ENCODE data around the gene SLAMF8.

The SLAMF8 gene

DNA sequence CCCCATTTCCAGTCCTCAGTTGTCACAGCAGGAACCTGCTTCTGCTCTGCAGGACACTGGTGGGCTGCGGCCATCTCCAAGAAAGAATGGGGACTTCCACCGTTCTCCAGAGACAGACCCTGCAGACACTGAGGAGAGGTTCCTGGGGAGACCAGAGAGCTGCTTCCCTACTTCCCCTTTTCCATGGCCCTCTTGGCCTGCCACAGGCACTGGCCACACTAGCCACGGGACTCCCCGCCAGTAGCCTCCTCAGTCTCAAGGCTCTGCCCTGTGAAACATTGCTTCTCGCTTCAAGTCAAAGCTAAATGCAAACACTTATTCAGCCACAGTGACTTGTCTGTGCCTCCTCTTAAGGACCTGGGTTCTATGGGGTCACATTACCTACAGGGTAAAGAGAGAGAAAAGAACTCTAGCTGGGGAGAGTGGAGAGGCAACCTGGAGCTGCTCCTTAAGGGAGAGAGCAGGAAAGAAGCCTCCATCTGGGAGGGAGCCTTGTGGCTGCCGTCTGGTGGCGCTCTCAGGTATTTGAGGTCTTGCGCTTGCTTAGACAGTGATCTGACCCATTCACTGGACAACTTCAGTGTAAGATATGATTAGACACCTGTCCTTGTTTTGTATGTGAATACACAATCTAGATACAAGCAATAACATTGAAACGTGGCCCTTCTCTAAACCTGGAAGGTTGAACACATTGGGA, 5.4 kb upstream of the SLAMF8 start:
- no peak for DNase-seq (ENCODE audit: low spot score)

DNA sequence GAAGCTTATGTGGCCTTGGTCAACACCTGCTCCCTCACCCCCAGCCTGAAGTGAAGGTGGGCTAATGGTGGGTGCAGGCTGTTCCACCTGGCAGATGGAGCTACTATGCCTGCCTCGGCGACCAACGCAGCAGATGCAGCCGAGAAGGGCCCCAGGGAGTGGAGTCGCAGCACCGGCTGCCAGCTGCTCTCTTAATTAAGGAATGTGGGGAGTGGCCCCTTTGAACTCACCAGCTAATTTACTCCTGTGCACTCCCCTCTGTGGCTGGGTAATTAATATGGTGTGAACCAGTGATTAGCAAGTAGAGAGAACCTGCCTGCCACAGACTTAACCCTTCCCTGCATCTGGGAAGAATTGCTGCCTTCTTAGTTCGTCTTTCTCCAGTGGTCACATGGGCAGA, 3.3 kb upstream of the SLAMF8 start:
- DNase-seq (ENCODE audit: low spot score) = no peak

DNA sequence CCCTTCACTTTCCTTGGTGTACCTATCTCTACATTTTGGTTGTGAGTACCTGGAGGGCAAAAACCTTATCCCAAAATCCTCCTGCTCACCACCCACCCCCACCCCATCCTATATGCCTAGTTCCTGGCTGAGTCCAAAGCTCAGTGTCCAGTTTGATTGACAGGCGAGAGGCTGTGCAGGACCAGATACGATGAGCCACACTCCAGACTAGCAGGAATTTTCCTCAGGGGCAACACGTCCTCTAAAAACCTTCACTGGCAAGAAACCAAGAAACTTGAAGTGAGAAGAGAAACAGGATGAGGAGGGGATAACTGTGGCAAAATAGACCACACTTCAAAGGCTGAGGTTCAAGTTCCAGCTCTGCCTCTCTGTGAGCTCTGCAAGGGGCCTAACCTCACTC, 1.1 kb upstream of the SLAMF8 start:
- DNase-seq (ENCODE audit: low spot score) = no peak

DNA sequence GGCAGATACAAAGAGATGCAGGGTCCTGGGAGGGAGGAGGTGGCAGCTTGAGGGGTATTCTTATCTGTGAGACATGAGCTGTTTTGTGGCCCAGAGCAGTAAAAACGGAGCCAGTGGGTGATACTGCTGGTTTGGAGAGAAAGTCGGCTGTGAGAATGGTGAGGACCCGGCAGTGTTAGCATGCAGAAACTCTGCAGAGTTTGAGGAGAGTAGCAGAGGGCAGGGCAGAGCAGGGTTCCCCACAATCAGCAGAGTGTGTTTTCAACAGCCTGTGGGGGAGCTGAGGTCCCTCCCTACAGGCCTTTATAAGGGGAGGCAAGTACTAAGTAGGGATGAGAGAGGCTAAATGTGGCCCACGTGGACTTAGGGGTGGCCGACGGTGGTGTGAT, 423 bp downstream of the SLAMF8 start:
- DNase-seq (ENCODE audit: low spot score) = no peak

DNA sequence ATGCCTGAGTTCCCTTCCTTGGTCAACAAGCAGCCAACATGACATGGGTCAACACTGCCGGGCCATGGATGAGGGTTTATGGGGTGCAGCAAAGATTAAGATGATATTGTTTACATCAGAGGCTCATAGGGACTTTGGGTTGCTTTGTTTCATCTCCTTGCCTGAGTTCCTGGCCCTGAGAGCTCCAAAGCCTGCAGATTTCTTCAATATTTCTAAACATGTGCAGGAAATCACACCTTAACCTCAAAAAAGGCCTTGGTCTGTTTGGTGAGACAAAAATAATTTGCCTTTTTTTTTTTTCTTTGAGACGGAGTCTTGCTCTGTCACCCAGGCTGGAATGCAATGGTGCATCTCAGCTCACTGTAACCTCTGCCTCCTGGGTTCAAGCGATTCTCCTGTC, 876 bp downstream of the SLAMF8 start:
- DNase-seq (ENCODE audit: low spot score) = no peak

DNA sequence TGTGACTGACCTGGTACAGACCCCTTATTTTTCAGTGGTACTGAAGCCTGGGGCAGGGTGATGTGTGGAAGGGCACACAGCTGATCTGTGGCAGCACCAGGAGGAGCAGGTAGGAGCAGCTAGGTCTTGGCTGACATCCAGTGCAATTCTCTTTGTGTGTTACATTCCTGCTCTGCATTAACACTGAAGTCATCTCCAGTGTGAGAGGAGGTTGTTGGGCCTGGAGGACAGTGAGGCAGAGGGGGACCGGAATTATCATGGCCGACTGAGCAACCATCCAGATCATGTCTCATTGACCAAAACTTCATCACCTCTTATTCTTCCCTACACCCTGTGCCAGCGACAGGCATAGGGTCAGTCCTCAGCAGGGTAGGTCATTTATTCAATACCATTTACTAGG, 1.5 kb downstream of the SLAMF8 start:
- no peak for DNase-seq (ENCODE audit: low spot score)

DNA sequence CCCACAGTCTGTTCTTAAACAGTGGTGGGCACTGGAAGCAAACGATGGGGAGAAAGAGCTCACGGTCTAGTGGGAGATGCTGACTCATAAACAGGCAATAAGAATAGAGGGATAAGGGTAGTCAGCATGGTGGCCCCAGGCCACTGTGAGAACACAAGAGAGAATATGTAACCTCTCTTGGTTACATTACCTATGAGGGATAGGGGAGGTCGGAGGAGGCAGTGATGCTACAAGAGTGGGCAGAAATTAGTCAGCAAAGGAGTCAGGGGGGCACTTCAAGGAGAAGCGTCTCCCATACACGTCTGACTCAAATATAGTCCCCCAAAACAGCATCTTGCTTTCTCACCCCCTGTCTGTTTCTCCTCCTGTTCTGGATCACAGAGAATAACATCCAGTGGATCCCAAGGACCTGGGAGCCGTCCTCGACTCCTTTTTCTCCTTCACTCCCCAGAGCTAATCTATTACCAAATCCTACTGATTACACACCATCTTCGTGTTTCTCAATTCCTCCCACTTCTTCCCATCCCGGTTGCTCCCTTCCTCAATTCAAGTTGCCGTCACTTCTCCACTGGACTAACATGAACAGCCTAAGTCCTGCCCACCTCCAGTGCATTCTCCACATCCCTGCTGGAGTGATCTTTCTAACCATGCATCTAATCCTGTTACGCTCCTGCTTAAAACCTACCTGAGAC, 2.1 kb downstream of the SLAMF8 start:
- DNase-seq (ENCODE audit: low spot score) = no peak

DNA sequence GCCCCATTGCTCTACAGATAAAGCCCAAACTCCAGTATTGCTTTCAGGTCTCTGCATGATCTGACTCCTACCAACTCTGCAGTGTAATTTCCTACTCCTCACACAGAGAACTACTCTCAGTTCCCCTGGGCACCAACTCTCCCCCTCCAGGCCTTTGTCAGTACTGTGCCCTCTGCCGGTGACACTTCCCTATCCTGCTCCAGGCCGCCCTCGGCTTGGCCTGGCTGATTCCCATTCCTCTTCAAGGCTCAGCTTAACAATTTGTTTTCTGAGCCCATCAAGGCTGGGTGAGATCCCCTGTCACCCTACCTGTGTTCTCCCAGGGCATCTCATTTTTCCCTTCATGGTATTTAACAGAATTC, 2.6 kb downstream of the SLAMF8 start:
- DNase-seq (ENCODE audit: low spot score) = no peak

DNA sequence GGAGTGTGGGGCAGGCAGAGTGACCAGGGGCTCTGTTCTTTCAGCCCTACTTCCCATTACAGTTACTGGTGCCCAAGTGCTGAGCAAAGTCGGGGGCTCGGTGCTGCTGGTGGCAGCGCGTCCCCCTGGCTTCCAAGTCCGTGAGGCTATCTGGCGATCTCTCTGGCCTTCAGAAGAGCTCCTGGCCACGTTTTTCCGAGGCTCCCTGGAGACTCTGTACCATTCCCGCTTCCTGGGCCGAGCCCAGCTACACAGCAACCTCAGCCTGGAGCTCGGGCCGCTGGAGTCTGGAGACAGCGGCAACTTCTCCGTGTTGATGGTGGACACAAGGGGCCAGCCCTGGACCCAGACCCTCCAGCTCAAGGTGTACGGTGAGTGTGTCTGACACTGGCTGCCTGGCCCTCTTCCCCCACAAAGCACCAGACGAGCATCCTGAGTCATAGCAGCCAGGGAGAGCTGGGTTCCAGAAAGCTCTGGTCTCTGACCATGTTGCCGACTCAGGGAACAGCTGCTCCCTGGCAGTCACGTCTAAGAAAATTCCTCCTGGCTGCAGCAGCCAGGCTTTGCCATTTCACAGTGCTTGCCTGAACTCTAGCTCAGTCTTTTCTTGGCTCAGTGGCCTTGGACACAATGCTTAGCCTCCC, 3.3 kb downstream of the SLAMF8 start:
- DNase-seq (ENCODE audit: low spot score) = no peak

DNA sequence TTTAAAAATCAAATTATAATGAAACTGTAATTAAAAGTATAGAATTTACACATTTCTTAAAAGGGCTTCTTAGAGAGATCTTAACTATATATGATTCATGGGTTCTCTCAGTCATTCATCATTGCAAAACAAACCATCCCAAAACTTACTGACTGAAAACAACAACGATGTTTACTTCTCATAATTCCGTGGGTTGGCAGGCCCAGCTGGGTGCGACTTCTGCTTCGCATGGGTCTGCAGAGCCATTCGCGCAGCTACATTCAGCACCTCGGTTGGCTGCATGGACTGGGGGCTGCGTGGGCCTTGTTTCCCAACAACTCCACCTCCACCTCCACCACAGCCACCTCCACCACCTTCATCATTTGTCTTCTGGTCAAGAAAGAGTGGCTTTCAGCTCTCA, 4.0 kb downstream of the SLAMF8 start:
- no peak for DNase-seq (ENCODE audit: low spot score)

DNA sequence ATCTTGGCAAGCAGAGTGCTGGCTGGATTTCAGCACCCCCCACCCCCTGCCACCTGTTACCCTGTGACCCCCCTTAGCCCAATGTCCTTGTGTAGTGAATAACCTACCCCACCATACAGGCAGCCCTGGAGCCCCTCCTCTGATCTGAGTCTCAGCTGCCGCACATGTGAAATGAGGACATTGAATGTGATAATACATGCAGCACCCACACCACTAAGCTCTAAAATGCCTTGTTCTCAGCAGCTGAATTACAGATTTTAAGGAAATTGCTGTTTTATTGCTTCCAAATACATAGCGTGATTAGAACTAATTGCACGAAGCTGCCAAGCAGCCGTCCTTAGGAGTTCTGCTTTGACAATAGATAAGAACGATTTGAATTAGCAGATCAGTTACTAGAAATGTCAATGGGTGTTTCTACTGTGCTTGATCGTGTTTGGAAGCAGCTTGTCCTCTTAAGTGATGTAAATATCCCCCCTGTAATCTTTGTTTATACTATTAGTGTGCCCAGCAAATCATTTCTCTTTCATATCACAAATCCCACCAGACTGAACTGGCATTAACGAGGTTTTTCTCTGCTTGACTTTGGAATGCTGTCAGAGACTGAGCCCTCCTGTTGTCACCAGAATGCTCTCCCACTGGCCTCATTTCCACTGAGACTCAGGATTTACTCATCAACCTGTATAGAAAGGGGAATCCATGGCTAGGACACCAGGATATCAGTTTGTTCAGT, 4.9 kb downstream of the SLAMF8 start:
- DNase-seq (ENCODE audit: low spot score) = no peak

DNA sequence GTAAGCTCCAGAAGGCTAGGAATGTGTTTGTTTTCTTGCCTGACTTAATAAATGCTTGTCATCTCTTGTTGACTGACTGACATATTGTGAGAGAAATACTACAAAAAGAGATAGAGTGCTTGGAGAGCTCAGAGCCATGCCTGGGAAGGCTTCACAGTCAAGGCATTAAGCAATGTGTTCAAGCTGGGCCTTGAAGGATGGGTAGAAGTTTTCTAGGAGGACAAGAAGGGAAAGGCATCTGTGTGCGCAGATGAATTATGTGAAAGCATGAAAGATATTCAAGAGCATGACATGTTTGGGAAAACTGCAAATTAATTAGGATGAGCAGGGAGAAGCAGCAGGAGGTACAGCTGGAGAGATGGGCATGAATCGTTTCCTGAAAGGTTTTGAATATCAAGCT, 5.6 kb downstream of the SLAMF8 start:
- DNase-seq (ENCODE audit: low spot score) = no peak

DNA sequence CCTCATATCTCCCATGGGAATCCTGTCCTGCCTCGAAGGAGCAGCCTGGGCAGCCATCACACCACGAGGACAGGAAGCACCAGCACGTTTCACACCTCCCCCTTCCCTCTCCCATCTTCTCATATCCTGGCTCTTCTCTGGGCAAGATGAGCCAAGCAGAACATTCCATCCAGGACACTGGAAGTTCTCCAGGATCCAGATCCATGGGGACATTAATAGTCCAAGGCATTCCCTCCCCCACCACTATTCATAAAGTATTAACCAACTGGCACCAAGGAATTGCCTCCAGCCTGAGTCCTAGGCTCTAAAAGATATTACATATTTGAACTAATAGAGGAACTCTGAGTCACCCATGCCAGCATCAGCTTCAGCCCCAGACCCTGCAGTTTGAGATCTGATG, 8.7 kb downstream of the SLAMF8 start:
- no peak for DNase-seq (ENCODE audit: low spot score)

DNA sequence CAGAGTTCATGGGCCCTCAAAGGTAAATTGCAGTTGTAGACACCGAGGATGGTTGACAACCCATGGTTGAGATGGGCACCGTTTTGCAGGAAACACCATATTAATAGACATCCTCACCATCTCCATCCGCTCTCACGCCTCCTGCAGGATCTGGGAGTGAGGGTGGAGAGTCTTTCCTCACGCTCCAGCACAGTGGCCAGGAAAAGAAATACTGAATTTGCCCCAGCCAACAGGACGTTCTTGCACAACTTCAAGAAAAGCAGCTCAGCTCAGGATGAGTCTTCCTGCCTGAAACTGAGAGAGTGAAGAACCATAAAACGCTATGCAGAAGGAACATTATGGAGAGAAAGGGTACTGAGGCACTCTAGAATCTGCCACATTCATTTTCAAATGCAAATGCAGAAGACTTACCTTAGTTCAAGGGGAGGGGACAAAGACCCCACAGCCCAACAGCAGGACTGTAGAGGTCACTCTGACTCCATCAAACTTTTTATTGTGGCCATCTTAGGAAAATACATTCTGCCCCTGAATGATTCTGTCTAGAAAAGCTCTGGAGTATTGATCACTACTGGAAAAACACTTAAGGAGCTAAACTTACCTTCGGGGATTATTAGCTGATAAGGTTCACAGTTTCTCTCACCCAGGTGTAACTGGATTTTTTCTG, 9.3 kb downstream of the SLAMF8 start:
- DNase-seq (ENCODE audit: low spot score) = no peak

DNA sequence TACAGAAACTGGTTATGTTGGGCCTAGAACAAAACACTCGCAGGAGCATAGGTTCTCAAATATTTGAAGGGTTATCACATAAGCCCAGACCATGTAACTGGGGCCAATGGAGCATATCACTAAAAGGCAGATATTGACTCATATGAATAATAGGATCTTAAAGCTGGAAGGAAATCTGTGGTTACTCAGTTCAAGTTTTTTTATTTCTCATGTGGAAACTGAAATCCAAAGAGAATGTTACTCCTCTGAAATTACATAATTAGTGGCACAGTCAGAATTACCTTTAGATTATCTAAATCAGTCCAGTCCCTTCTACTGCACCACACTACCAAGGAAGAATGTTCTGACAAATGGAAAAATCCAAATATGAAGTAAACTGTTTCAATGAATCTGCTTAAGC, 12.0 kb downstream of the SLAMF8 start:
- DNase-seq (ENCODE audit: low spot score) = no peak

DNA sequence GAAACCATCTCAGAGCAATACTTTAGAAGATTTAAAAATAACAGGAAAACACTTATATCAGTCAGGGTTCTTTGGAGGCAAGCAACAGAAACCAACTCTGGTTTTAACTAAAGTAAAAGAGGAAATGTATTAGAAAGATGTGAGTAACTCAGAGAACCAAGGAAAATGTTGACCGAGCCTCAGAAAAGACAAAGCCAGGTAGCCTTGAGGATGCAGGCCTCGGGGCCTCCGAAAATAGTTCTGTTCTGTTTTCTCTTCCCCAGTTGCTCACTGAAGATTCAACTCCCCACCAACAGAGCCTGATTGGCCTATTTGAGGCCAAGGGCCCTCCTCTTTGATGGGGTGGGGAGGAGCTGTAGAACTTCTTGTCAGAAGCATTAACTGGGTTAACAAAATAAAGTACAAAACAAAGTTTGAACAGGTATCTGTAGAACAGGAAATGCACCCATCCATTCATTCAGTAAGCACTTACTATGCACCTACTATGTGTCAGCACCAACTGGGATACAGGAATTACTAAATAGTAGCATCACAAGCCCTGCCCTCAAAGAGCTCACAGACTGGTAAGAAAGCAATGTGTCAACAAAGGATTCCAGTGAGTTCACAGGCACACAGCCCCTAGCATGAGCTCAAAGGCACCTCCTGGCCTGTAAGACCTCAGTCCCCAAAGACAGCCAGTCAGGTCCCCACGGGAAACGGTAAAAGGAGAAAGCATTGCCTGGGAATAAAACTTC, 12.6 kb downstream of the SLAMF8 start:
- DNase-seq (ENCODE audit: low spot score) = no peak

DNA sequence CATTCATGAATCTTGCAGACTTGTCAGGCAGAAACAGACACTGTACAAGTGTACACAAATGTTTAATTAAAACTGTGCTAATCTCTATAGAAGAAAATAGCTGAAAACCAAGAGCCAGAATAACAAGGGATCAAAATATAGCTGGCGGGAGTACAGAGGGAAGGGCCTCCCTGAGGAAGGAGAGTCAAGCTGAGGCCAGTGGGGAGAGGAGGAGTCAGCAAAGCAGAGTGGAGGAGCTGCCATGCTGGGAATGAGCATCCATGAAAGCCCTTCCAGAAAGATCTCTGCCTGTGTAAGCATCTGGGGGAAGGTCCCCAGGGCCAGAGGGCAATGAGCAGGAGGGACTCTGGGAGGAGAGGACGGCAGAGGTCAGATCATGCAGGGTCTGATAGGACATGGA, 15.1 kb downstream of the SLAMF8 start:
- DNase-seq (ENCODE audit: low spot score) = no peak

DNA sequence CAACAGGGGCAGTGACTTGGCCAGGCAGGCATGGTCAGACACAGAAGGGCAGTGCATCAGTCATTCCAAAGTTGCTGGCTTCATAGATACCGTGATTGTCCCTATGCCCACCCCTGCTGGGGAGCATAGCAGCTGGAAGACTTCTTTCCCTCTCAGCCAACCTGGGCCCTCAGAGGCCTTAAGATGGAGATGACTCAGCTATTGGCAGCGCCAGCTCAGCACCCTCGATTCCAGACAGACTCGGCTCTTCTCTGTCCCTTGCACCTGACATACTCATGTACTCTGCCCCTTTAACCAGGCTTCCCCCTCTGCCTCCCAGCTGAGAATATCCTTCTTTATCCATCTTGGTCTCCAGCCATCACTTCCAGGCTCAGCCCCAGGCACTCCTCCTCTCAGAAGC, 16.8 kb downstream of the SLAMF8 start:
- no peak for DNase-seq (ENCODE audit: low spot score)

DNA sequence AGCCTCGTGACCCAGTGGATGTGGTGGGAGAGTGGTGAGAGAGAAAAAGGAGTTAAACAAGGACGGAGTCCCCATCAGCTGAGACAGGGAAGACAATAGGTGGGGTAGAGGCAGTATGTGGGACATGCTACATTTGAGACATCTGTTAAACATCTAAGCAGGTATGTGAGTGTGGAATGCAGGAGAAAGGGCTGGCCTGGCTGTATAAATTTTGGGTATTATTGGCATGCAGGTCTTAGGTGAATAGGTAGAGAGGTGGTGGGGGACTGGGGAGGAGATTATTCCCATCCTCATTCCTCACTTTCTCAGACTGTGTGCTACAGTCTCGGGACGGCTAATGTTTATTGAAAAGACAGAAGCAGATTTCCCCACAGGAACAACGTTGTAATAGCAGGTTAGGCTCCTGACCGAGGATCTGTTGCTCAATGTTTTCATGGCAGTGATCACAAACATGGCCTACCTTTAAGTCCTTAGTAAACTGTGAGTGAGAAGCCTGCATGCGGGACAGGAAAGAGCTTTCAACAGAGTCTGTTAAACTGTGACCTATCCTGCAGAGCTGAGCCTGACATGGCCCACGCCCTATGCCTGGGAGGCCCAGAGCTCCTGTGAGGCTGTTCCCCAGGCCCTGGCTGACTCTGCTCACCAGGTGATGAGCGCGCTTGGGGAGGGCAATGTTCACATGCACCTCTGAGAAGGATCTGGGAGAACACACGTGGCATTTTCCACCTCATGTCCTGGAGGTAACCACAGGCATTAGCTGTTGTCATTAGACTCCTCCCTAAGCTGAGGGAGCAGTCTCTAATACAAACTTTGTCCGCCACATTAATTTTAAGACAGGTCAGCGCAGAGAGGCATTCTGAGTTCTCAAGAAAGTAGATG, 19.3 kb downstream of the SLAMF8 start:
- DNase-seq (ENCODE audit: low spot score) = no peak

DNA sequence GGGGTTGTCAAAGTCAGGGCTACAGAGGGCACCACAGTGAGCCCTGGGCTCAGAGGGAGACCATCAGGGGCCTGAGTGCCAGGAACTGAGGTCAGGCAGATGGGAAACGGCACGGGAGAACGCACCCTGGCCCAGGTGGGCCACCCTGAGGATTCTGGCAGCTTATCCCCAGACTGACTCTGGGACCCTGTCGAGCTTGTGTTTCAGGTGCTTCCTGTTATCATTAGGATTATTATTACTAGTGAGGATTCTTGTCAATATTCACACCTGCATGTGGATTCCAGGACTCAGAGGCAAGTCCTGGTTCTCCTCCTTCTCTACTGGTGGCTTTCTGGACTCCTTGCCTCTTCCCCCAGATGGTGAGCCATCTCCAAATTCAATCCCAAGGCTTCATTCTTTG, 20.6 kb downstream of the SLAMF8 start:
- no peak for DNase-seq (ENCODE audit: low spot score)

DNA sequence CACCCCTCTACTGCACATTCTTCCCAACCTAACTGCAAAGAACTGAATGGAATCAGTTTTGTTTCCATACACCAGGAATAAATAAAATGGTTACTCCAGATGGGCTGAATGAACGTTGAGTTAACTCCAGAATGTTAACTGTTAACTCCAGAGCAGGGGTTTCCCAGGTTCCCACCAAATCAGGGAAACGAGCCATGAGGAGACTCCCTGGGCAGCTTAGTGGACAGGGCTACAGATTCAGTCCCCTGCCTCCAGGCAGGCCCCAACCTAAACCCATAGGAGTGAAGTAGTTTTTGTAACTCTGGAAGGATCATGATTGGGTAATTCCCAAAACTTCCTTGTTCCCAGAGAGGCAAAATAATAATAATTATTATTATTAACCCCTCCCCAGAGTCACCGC, 21.7 kb downstream of the SLAMF8 start:
- DNase-seq (ENCODE audit: low spot score) = no peak

All from left forelimb (tissue), 1 donor.